HG02610 (cell line): ENCODE measurements around the gene SH3BGRL2.
"Not testable (repeated sequence)": the region's sequence is repeated elsewhere in the genome, so short reads cannot be mapped to it uniquely, and the experiment has no call there.

Source experiments
- ATAC-seq: cut with Tn5 transposase; IDR thresholded peaks from one replicate; pipeline ENCODE4 v1.9.1; 2021; ENCODE audit warnings: mild to moderate bottlenecking, moderate library complexity; ENCODE audit not compliant: unreplicated experiment

Gene SH3BGRL2

DNA sequence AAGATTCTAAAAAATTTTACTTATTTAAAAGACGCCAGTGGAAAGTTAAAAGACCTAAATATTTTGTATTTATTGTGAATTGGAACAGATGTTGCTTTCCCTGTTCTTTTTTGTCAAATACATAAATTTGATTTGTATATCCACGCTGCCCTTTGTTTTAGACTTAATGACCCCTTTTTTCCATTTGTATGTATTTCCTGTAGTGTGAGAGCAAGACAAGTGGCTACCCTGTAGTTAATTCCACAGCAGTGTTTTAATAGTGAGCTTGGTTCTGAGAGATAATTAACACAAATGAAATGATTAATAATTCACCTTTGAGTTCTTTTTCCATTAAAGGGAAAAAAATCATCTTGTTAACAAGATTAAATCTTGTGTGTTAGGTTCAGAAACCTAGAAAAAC is 16.6 kb downstream of the SH3BGRL2 start:
- no peak for ATAC-seq

DNA sequence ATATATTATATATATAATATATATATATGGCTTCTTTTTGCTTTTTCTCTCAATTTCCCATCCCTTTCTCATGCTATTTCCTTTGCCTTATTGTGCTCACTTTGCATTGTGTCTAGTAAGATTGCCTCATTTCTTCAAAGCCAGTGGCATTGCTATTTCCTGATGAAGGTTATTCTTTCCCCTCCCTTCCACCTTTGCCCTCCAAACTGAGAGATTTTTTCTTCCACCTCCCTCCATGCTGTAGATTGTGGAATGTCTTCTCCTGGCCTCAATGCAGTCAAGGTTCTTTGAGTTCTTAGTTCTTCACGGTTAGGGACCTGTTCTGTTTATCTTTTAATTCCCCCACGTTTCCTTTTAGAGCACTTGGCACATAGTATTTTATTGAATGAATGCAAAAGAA is 17.2 kb downstream of the SH3BGRL2 start:
- no peak for ATAC-seq

DNA sequence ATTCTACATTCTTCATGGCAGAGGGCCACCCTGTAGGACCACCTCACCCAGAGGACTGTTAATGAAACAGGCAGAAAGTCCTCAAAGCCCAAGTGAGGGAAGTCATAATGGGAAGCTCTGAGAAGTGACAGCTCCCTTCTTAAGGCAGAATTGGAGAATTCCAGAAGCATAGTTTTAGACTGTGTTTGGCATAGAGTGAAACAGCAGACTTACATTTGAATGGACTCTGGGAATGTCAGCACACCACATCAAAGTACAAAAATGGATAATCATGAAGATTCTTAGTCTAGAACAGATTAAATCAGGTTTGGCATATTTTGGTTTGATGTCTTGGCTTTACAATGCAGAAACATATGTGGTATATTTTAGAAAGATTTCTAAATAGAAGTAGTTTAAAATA is 17.9 kb downstream of the SH3BGRL2 start:
- no peak for ATAC-seq

DNA sequence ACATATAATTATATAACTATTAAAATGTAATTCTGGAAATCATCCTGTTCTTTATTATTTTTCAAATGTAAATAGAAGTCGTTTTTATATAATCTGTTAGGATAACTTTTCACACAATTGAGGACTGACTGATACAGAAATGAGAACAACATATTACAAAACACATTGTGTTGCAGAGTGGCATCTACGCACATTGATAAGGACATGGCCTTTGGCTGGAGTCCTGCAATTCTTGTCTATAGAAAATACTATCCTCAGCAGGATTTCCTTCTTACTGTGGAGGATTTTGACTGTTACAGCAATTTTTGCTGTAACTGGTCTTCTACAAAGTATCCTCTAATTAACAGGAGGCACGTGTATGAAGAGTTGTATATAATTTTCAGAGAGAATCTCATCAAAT is 19.8 kb downstream of the SH3BGRL2 start:
- ATAC-seq = no peak

DNA sequence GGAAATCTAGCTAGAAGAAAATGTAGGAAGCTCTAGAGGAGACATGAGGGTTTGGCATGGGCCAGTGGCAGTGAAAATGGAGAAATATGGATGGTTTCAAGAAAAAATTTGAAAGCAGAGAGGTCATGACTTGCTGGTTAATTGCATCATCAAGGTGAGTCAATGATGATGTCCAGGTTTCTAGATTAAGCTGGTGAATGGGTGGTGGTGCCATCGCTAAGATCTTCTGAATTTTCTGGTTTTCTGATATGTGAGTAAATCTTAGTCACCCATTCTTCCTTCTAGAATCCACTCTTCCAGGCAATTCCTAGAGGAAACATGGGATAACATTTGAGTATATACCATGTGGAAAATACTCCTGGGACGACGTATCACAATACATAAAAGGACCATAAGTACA is 25.0 kb downstream of the SH3BGRL2 start:
- no peak for ATAC-seq

DNA sequence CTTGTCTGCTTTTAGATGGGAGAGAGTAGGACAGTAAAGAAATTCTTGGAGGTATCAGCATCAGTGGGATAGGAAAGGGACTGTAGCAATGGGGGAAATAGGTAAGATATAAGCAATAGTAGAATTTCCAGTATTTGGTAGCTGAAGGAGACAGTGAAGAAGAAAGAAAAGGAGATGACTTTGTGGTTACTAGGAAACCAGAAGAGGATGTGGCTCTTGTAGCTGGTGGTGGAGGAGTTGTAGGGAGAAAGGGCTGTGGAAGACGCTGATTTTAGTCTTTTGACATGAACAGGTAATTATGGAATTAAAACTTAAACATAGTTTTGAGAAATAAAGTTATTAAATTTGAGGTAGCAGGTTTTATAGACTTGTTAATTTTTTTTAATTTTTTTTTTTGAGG is 26.1 kb downstream of the SH3BGRL2 start:
- ATAC-seq = no peak

DNA sequence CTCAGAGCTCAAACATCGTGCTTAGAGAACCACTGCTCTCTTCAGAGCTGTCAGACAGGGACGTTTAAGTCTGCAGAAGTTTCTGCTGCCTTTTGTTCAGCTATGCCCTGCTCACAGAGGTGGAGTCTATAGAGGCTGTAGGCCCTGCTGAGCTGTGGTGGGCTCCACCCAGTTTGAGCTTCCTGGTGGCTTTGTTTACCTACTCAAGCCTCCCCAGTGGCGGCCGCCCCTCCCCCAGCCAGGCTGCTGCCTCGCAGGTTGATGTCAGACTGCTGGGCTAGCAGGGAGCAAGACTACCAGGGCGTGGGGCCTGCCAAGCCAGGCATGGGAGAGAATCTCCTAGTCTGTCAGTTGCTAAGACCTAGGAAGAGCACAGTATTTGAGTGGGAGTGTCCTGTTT is 32.5 kb downstream of the SH3BGRL2 start:
- not testable (repeated sequence) for ATAC-seq

DNA sequence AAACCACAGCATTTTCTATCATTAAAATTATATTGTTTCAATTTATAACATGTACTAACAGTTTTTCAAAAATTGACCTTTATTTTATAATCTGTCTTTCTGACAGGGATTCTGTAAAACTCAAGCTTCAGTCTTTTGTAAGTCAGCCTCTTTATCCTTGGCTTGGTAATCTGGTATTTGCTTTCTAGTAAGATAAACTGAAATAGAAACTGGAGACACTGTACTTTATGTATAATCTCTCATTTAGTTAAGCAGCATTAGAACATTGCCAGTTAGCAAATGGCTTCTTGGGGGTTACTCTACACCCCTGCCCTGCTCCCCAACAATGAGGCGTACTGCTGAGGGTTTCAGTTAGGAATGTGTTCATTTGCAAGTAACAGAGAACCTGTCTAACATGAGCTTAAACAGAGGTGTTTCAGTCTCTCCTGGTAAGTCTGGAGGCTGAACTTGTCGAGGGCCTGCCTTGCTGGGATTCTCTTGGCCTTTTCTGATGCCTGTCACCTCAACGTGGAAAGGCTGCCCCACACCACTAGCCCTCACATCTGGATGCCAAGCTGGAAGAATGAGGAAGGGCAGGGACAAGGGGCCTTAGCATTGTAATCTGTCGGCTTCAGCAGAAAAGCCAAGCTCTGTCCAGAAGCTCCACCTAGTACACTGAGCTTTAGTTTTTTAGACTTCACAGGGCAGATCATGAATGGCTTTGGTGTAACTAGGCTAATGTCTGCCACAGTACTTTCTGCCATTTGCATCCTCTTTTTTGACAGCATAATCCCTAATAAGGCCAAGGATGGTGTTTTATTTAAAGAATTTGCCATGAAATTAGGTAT is 34.8 kb downstream of the SH3BGRL2 start:
- no peak for ATAC-seq

DNA sequence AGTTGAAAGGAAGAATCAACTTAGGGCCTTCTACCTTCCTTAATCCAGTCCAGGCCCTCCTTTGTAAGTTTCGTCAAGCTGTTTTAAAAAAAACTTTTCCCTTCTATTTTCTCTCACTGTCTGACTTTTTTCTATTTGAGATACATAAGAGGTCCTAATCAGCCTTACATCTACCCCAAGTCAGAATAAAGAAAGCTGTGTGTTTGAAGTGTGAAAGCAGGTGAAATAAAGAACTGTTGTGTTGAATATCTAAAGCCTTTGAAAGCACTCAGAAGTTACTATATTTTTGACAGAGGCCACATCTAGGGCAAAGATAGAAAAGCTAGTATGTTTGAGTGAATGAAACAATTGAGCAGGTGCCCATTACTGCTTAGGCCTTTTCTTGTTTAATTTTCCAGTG is 35.5 kb downstream of the SH3BGRL2 start:
- no peak for ATAC-seq

DNA sequence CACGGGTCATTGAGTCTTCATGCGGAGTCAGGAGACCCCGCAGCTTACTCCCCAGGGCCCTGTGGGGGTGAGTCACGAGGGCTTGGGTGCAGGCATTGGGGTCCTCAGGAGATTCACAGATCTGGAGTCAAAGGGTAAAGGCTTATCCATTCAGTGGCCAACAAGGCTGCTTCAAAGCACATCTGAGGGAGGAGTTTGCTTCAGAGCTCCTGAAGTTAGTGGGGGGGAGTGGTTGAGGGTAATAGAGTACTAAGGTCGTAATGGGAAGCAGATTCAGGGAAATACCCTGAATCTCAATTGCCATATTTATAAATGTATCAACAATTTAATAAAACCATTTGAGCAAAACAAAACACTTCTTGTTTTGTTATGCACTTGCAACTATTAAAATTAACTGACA is 37.3 kb downstream of the SH3BGRL2 start:
- no peak for ATAC-seq

DNA sequence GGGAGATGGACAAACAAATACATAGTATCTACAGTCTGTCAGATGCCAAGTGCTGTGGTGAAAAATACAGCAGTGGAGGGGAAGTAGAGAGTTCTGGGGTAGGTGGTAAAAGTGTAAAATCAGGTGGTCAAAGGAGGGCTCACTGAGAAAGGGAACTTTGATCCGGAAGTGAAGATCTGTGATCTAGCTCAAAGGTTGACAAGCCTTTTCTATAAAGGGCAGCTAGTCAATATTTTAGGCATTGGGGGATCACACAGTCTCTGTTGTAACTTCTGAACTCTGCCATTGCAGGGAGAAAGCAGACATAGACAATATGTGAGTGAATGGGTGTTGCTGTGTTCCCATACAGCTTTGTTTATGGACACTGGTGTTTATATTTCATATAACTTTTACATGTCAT is 38.6 kb downstream of the SH3BGRL2 start:
- ATAC-seq = no peak

DNA sequence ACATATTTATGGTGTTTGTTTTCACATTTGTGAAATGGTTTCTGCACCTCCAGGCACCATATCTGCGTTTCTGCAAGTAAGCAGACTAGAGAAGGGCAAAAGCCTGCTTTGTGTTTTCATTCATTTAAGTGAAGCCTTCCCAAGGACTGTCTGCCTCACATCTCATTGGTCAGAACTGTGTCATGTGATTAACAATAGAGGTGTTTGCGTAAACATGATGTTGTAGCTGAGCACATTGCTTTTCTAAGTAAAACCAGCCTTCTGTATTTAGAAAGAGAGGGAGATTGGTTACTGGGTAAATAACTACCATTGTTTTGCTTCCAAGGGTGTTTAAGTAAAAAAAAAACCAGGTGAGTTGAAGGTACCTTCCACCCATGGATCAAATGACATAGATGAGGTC is 39.7 kb downstream of the SH3BGRL2 start:
- no peak for ATAC-seq

DNA sequence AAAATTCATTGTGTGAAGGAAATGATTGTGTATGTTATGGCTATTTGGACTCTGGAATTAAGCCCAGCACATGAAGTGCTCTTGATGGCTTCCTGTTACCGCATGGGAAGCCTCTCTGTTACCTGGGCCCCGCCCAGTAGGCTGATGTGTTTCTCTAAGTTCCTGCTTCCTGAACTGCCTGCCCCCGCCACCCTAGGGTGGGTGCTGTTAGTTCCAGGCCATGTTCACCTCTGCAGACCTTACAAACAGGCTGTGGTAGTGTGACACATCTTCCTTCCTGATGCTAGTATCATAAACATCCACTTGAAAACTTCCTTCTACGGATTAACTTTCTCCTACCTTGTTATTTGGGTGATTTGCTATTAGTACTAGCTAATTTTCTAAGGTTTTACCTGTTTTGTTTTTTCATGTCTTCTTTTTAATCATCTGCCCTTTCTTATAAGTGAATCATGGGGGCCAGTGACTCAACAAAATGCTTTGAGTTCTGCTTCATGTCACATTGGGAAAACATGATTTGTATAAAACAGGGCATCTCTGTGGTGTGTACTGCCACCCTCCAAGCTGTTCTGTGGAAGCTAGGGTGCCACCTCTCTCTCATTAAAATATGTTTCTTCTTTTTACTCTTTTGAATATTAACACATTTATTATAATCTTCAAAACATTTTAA is 40.6 kb downstream of the SH3BGRL2 start:
- no peak for ATAC-seq

DNA sequence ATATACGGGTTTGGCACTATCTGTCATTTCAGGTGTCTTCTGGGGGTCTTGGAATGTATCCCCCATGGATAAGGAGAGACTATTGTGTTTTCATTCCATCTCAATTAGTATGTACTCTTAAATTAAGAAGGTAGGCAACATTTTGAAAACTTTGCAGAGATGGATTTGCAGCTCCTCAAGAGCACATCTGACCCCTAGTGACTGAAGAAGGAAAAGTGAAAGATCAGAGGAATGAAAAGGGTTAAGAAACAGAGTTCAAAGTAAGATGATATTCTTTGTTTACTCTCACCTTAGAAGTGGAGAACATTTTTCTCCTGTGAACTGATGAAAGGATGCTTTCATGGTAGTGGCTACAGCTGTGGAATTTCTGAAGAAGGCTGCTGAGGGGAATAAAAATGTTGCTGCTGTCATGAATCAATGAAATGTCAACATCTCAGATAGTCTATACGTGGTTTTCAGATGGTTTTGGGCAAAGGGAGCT is 41.5 kb downstream of the SH3BGRL2 start:
- ATAC-seq = no peak

DNA sequence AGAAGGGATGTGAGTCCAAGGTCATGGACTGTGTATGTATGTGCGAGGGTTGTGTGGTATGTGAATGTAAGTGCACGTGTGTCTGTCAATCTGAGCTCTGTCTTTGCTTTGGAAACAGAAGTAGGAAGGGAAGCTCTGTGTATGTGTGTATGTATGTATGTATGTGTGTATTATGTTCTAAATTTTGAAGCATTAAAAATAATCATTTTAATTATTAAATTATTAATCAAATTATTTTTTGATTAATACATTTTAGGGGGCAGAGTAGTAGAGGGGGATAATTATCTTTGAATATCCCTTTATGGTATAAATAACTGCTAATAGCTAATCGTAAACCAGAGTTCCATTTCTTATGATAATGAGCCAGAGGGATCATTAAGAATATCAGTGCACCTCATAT is 42.8 kb downstream of the SH3BGRL2 start:
- ATAC-seq = no peak

DNA sequence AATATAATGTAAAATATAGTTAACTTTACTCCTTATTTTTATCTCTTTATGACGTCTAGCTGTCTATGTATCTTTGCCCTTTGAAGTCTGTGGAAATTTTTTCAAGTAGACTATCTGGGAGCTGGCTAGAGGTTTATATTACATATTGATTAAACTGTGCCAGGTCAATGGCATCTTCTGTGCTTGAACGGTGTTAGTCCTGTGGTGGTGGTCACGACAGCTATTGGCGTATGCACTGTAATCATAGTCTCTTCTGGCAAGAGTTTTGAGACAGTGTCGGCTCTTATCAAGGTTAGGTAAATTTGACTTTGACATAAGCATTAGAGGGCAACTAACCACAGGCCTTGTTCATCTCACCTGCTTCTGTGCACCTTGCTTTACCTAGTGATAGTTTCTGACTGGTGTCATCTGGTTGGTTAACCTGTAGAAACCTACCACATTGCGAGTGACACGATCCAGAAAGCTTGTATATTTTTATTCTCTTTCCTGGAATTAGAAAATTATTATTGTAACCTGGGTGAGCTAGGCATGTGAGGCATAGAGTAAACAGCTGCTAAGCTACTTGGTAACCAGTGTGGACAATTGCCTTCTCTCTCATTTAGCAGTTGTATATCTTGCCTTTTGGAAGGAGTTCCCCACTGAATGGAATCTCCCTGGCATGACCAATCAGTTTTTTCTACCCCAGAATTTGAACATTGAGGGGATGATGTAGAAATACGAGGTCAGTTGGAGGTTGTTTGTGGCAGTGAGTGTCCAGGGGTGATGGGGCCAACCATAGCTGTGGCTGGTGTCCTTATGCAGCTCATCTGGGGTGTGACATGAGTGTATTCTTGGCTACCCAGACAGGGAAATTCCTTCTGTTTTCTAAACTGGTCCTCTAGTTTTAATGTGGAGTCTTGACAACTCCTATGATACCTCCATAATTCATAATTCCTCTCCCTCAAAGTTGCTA is 45.9 kb downstream of the SH3BGRL2 start:
- no peak for ATAC-seq

DNA sequence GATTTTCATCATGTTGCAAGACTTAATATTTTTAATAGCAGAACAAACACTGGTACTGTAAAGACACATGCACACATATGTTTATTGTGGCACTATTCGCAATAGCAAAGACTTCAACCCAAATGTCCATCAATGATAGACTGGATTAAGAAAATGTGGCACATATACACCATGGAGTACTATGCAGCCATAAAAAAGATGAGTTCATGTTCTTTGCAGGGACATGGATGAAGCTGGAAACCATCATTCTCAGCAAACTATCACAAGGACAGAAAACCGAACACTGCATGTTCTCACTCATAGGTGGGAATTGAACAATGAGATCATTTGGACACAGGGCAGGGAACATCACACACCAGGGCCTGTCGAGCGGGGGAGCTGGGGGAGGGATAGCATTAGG is 51.6 kb downstream of the SH3BGRL2 start:
- ATAC-seq = not testable (repeated sequence)

DNA sequence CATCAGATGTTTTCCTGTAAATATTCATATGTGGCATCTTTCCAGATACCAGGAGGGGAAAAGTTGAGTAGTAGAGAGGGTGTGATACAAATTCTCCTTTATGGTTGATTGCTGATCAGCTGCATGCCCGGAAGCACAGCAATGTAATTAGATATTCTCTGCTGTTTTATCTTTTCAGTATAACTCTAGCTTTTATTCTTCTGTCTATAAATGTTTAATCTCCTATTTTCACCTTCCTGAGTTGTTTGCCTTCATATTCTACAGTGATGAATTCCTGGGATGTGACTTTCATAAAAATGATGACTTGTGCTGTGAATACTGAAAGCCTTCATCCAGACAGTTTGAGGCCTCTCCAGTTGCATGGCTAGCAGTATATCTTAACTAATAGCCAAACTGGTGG is 53.7 kb downstream of the SH3BGRL2 start:
- ATAC-seq = no peak

DNA sequence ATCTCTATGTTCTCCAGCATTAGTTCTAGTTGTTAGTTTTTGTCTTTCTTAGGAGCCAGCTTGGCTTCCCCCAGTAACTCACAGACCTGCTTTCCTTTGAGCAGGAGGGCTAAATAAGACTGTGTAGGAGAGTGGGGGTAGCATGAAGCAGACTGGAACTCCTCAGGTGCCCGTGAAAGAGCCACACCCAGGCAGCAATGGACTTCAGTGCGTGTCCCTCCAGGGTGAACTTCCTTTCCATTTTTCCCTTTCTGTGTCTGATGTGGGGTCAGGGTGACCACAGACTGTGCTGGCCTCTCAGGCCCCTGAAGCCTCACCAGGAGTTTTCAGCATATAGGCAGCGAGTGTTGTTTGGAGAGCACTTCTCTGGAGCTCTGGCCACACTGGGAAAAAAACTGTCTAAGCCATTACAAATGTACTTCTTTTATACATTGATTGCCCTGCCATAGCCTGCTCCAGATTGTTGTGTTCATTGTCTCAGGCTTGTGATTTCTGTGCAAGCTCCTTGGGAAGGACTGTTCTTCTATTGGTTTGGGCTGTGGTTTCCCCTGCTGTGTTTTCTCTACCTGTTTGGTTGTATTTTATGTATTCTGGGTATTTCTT is 55.7 kb downstream of the SH3BGRL2 start:
- no peak for ATAC-seq

DNA sequence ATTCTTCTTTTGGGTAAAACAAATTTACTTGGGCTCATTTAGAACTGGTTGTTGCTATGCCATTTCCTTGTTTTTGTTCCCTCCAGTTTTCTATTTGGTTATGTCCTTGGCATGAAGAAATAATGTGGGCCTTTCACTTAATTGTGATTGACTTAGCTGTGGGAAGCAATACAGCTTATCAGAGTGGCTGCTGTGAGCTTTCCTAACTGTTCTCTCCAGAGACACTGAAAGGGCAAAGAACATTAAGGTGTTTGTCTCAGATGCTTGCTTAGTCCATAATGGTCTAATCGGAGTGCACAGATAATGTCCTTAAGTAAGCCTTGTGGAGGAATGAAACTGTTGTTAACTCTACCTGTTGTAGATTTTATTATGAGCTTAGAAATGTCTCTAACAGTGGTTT is 56.6 kb downstream of the SH3BGRL2 start:
- no peak for ATAC-seq

DNA sequence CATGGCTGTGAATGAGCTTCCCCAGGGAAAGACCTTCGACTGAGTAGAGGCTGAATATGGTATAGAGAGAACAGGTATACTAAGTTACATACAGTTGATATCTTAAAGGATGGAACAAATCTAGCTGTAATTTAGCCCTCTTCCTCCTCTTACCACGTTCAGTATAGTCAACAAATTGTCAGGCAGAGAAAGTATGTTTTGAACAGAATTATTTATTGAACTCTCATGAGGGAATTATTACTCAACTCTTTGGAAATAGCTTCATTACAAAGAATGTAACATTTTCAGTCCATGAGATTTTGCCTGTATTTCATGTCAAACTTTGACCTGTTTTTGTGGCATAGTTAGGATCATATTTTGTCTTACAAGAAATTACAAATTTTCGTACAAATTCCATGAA is 63.0 kb downstream of the SH3BGRL2 start:
- no peak for ATAC-seq
